DOHH2 (cell line): ENCODE results near the gene HDGFL1.

Source experiments
- CTCF ChIP-seq: fragments of 200-600 bp; sonication (generic); IDR thresholded peaks from one replicate; pipeline ENCODE4 v1.5.1; 2014; ENCODE audit warnings: antibody characterized with exemption, mild to moderate bottlenecking, low read depth, low read length; ENCODE audit not compliant: poor library complexity, severe bottlenecking
- EZH2phosphoT487 ChIP-seq: fragments of 200-600 bp; sonication (generic); IDR thresholded peaks from 2 replicates; pipeline ENCODE4 v1.6.1; 2017; ENCODE audit warnings: borderline replicate concordance, mild to moderate bottlenecking, antibody characterized with exemption, low read length, moderate library complexity, mixed read lengths

GRCh38 chr6:22536122-22536521 is 33.2 kb upstream of the HDGFL1 start:
- no peak for TF ChIP-seq EZH2phosphoT487
- TF ChIP-seq CTCF = no peak
